IMR-90 (cell line): ENCODE results near the gene TERB1. TPM values are rescaled to one million over a fixed set of nuclear protein-coding genes. Genes with fewer than 3 reads are reported as not detected.

Experiments
- ATAC-seq: fragments of 200-7000 bp; cut with Tn5 transposase; 2 replicates; pipeline ENCODE4 v1.9.1; 2020; ENCODE audit warnings: low read depth, mild to moderate bottlenecking, moderate library complexity
- BruUV-seq: library from RNA; stranded (reverse); fragments of 400-500 nt; replicated peaks from 2 replicates; lab custom pipeline; 2021; lab: Mats Ljungman, UMichigan
- CTCF ChIA-PET: fragments of 300-600 bp; formaldehyde crosslinking; extraction: SDS; loops from one replicate; lab custom pipeline; 2021; ENCODE audit warnings: antibody characterized with exemption; lab: Yijun Ruan, JAX
- POLR2A ChIA-PET: fragments of 300-600 bp; sonication (Branson Sonifier 250); formaldehyde crosslinking; loops from one replicate; lab custom pipeline; 2022; ENCODE audit warnings: antibody characterized with exemption; ENCODE audit not compliant: unreplicated experiment; lab: Charles Lee
- DNase-seq: peaks from one replicate; pipeline ENCODE4 v3.0.0; 2013
- H2AFZ ChIP-seq: replicated peaks from 2 replicates; pipeline ENCODE3; 2013; ENCODE audit warnings: low read length, mild to moderate bottlenecking; ENCODE audit not compliant: poor library complexity
- H2AK5ac ChIP-seq: 2 replicates; pipeline ENCODE4 v1.6.1; 2013; ENCODE audit warnings: low read depth, low read length, inconsistent platforms
- H2AK9ac ChIP-seq: replicated peaks from 2 replicates; pipeline ENCODE3; 2013; ENCODE audit warnings: mild to moderate bottlenecking, low read depth, low read length, moderate library complexity; ENCODE audit not compliant: poor library complexity
- H2BK120ac ChIP-seq: 2 replicates; pipeline ENCODE4 v1.6.1; 2013; ENCODE audit warnings: low read depth, low read length, inconsistent platforms
- H2BK15ac ChIP-seq: 3 replicates; pipeline ENCODE4 v1.6.1; 2013; ENCODE audit warnings: low read depth, low read length, inconsistent platforms
- H2BK20ac ChIP-seq: 2 replicates; pipeline ENCODE4 v1.6.1; 2013; ENCODE audit warnings: low read depth, mild to moderate bottlenecking, inconsistent platforms, low read length, moderate library complexity
- H2BK5ac ChIP-seq: 2 replicates; pipeline ENCODE4 v1.6.1; 2013; ENCODE audit warnings: mild to moderate bottlenecking, low read depth, low read length, inconsistent platforms; ENCODE audit not compliant: poor library complexity, severe bottlenecking
- H3K14ac ChIP-seq: replicated peaks from 2 replicates; pipeline ENCODE4 v1.6.1; 2013; ENCODE audit warnings: low read depth, low read length, inconsistent platforms
- H3K18ac ChIP-seq: 2 replicates; pipeline ENCODE4 v1.6.1; 2013; ENCODE audit warnings: low read depth, low read length, control low read depth
- H3K23ac ChIP-seq: 2 replicates; pipeline ENCODE4 v1.6.1; 2013; ENCODE audit warnings: low read depth, low read length, inconsistent platforms
- H3K27ac ChIP-seq: 2 replicates; pipeline ENCODE4 v1.5.1; 2013; ENCODE audit warnings: mild to moderate bottlenecking, control low read depth, low read length; ENCODE audit not compliant: insufficient read depth
- H3K27me3 ChIP-seq: 2 replicates; pipeline ENCODE4 v1.6.1; 2013; ENCODE audit warnings: low read length; ENCODE audit not compliant: control insufficient read depth, insufficient read depth
- H3K36me3 ChIP-seq: 2 replicates; pipeline ENCODE4 v1.6.1; 2013; ENCODE audit warnings: low read length, mixed read lengths; ENCODE audit not compliant: control insufficient read depth, insufficient read depth
- H3K4ac ChIP-seq: 2 replicates; pipeline ENCODE4 v1.6.1; 2013; ENCODE audit warnings: low read depth, low read length, inconsistent platforms
- H3K4me1 ChIP-seq: 2 replicates; pipeline ENCODE4 v1.6.1; 2013; ENCODE audit warnings: low read length, mixed read lengths; ENCODE audit not compliant: control insufficient read depth, insufficient read depth
- H3K4me2 ChIP-seq: 2 replicates; pipeline ENCODE4 v1.6.1; 2013; ENCODE audit warnings: low read depth, mild to moderate bottlenecking, control low read depth, low read length, moderate library complexity
- H3K4me3 ChIP-seq: 2 replicates; pipeline ENCODE4 v1.5.1; 2013; ENCODE audit warnings: low read depth, mild to moderate bottlenecking, control low read depth, low read length, moderate library complexity; ENCODE audit not compliant: insufficient read depth
- H3K56ac ChIP-seq: 2 replicates; pipeline ENCODE4 v1.6.1; 2013; ENCODE audit warnings: low read length, inconsistent platforms; ENCODE audit not compliant: insufficient read depth; ENCODE audit errors: extremely low read depth
- H3K79me1 ChIP-seq, 2 experiments: 2 replicates each; pipeline ENCODE4 v1.6.1; 2013; ENCODE audit warnings: low read length in 2 of 2, inconsistent platforms in 1 of 2, low read depth in 1 of 2
- H3K9ac ChIP-seq: 2 replicates; pipeline ENCODE4 v1.6.1; 2013; ENCODE audit warnings: low read depth, low read length, control low read depth
- H3K9me1 ChIP-seq: 2 replicates; pipeline ENCODE4 v1.6.1; 2013; ENCODE audit warnings: low read length, inconsistent platforms; ENCODE audit not compliant: insufficient read depth
- H3K9me3 ChIP-seq: 2 replicates; pipeline ENCODE4 v1.6.1; 2013; ENCODE audit warnings: low read length; ENCODE audit not compliant: control insufficient read depth, insufficient read depth
- H4K20me1 ChIP-seq: 2 replicates; pipeline ENCODE4 v1.6.1; 2013; ENCODE audit warnings: low read length, inconsistent platforms; ENCODE audit not compliant: insufficient read depth
- H4K5ac ChIP-seq: 2 replicates; pipeline ENCODE4 v1.6.1; 2013; ENCODE audit warnings: mild to moderate bottlenecking, low read depth, low read length, control low read depth
- H4K8ac ChIP-seq, 2 experiments: 2 replicates each; pipeline ENCODE4 v1.6.1; 2013; ENCODE audit warnings: low read depth in 2 of 2, low read length in 2 of 2, control low read depth in 1 of 2, inconsistent platforms in 1 of 2
- H4K91ac ChIP-seq: 2 replicates; pipeline ENCODE4 v1.6.1; 2013; ENCODE audit warnings: low read depth, low read length, inconsistent platforms; ENCODE audit not compliant: insufficient read depth
- BHLHE40 ChIP-seq: fragments of 150-350 bp; IDR thresholded peaks from 2 replicates; pipeline ENCODE4 v1.6.1; 2016; ENCODE audit warnings: mild to moderate bottlenecking, low read depth, low read length
- FOS ChIP-seq: fragments of 150-350 bp; IDR thresholded peaks from 2 replicates; pipeline ENCODE4 v1.6.1; 2016; ENCODE audit warnings: low read depth, low read length
- WGBS, 2 experiments: methylation state at CpG; one replicate each; pipeline versions ENCODE4 v1.1.5 to v1.1.7; 2013; ENCODE audit warnings: missing lambda C conversion rate in 2 of 2; ENCODE audit not compliant: insufficient read length in 1 of 2; ENCODE audit errors: extremely low coverage in 2 of 2; 5-methylcytosine and 5-hydroxymethylcytosine counted together
- dilution Hi-C: fragments of 300-500 bp; cut with HindIII; formaldehyde crosslinking; loops from one replicate; pipeline ENCODE4 v1.14.3; 2018; ENCODE audit warnings: low sequenced_read_pairs; ENCODE audit not compliant: unreplicated experiment
- in situ Hi-C: fragments of 300-500 bp; cut with MboI; formaldehyde crosslinking; loops from 3 replicates; pipeline ENCODE4 v1.14.3; 2019; ENCODE audit warnings: low sequenced_read_pairs, inconsistent platforms, mixed read lengths
- intact Hi-C: fragments of 100-400 bp; cut with micrococcal nuclease; formaldehyde crosslinking; loops from 2 replicates; pipeline ENCODE4 v1.10.0; 2022
- polyA plus RNA-seq, 3 experiments: library from polyadenylated mRNA; depleted of rRNA; stranded (reverse); fragments of >200 nt; gene quantifications; 2 replicates each; pipeline ENCODE4 v1.2.3, GENCODE V29; 2012; ENCODE audit warnings: low replicate concordance in 1 of 3
- total RNA-seq: library from RNA; depleted of rRNA; stranded (reverse); fragments of >200 nt; gene quantifications from 2 replicates; pipeline ENCODE4 v1.2.3, GENCODE V29; 2012

Gene TERB1
- total and polyA plus RNA-seq, 2 of the 4 experiments (the other 2 are of a cell fraction) = not detected

DNA sequence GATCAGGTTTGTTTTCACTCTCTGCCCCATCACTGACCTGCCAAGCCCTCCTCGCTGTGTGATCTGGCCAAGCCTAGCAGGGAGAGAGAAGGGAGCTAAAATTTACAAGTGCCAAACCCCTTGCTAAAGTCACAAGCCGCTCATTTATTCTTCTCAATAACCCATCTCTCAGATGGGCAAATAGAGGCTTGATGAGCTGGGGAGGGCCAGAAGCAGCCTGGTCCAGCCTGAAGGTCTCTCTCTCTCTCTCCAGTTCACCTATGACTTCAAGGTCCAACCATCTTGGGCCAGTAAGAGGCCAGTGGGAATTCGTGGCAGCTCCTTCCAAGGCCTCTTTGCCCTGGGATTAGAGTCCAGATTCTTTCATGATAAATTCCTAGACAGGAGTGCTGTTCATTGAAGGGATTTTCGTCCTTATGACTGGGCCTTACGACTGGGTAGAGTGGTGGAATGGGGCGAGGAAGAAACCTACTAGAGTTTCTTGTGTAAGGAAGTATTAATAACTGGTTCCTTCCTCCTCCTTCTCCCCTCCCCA, 46.2 kb upstream of the TERB1 start:
- no peak overlapping the region for H2AK5ac ChIP-seq
- in situ Hi-C loops = no loop called here
- no TSS peak for BruUV-seq
- H2BK120ac ChIP-seq = no peak overlapping the region
- no peak for TF ChIP-seq FOS
- TF ChIP-seq BHLHE40 = no peak
- H4K20me1 ChIP-seq = no peaks in the 10 kb centered on the region
- H3K4ac ChIP-seq = no peak overlapping the region
- POLR2A ChIA-PET = no interaction called here
- H3K9ac ChIP-seq = no peak overlapping the region
- no CpG with 5 or more reads among the region's 6 CpGs for WGBS, 2 experiments
- no peaks in the 10 kb centered on the region for H3K79me1 ChIP-seq
- H3K14ac ChIP-seq = no peak overlapping the region
- no peak overlapping the region for H4K91ac ChIP-seq
- no peak overlapping the region for H3K27ac ChIP-seq
- no peak for DNase-seq
- no peak for ATAC-seq
- H3K18ac ChIP-seq = no peak overlapping the region
- no peak overlapping the region for H3K23ac ChIP-seq
- no peak overlapping the region for H2BK15ac ChIP-seq
- no peak overlapping the region for H2BK20ac ChIP-seq
- H2AFZ ChIP-seq = no peak overlapping the region
- CTCF ChIA-PET = no interaction called here
- no peak overlapping the region for H3K4me3 ChIP-seq
- H3K56ac ChIP-seq = no peak overlapping the region
- H3K36me3 ChIP-seq = no peaks in the 10 kb centered on the region
- no peak overlapping the region for H4K5ac ChIP-seq
- H4K8ac ChIP-seq = no peak overlapping the region
- H3K4me2 ChIP-seq = no peak overlapping the region
- no peaks in the 10 kb centered on the region for H3K9me3 ChIP-seq
- dilution Hi-C loops = no loop called here
- H3K9me1 ChIP-seq = 0 out of 2 replicates have a peak, but pooled peaks cover 3% of the 10 kb centered on the region
- peaks cover 79% of the 10 kb centered on the region for H3K27me3 ChIP-seq
- no peak overlapping the region for H2AK9ac ChIP-seq
- H3K4me1 ChIP-seq = no peaks in the 10 kb centered on the region; the same call in 1 of the 2 replicates
- intact Hi-C loops = no loop called here
- no peak overlapping the region for H2BK5ac ChIP-seq
